ENCODE results near the gene BTNL9. TPM values are rescaled to one million over a fixed set of nuclear protein-coding genes. Genes with fewer than 3 reads are reported as not detected.

BTNL9 gene
- polyA plus RNA-seq, 4 donors: 4.2 to 10.0 (median 7.4) TPM

Other genes starting within 250 kb of the BTNL9 start
- gene MGAT1, start 237.5 kb upstream of the BTNL9 start, polyA plus RNA-seq (ENCODE audit: insufficient read length in 4 of 4): 10 to 100 TPM; 68.5 to 94.9 (median 78.4) TPM
- 10 to 100 TPM; 39.5 to 65.4 (median 61.8) TPM for gene ZFP62, start 179.0 kb upstream of the BTNL9 start, polyA plus RNA-seq (ENCODE audit: insufficient read length in 4 of 4)
- under 1 TPM in 3 of 4 donors, not detected in 1; 0.24 to 0.84 (median 0.37) TPM for gene BTNL8, start 141.1 kb upstream of the BTNL9 start, polyA plus RNA-seq (ENCODE audit: insufficient read length in 4 of 4)
- gene BTNL3, start 51.4 kb upstream of the BTNL9 start, polyA plus RNA-seq (ENCODE audit: insufficient read length in 4 of 4): under 1 TPM in 3 of 4 donors, not detected in 1; 0.05 to 0.11 (median 0.10) TPM
- gene OR2V1, start 90.9 kb downstream of the BTNL9 start, polyA plus RNA-seq (ENCODE audit: insufficient read length in 4 of 4): not detected
- under 1 TPM in 2 of 4 donors, not detected in 2; 0.05 to 0.06 TPM for gene OR2V2, start 107.3 kb downstream of the BTNL9 start, polyA plus RNA-seq (ENCODE audit: insufficient read length in 4 of 4)
- gene TRIM7, start 164.9 kb downstream of the BTNL9 start, polyA plus RNA-seq (ENCODE audit: insufficient read length in 4 of 4): under 1 TPM; 0.16 to 0.56 (median 0.30) TPM
- 10 to 100 TPM; 21.0 to 39.0 (median 31.6) TPM for gene TRIM41, start 183.0 kb downstream of the BTNL9 start, polyA plus RNA-seq (ENCODE audit: insufficient read length in 4 of 4)
- gene RACK1, start 203.6 kb downstream of the BTNL9 start, polyA plus RNA-seq (ENCODE audit: insufficient read length in 4 of 4): 1,000 to 10,000 TPM; 2,197 to 2,695 (median 2,429) TPM
- 10 to 100 TPM; 23.4 to 42.5 (median 27.2) TPM for gene TRIM52, start 220.9 kb downstream of the BTNL9 start, polyA plus RNA-seq (ENCODE audit: insufficient read length in 4 of 4)

Measured in left renal pelvis (tissue), 4 donors.